GM12878 (cell line): ENCODE data around the gene NLRP6. TPM values are rescaled to one million over a fixed set of nuclear protein-coding genes. Genes with fewer than 3 reads are reported as not detected.

ENCODE experiments used
- DPF2 ChIP-seq: fragments of 450-650 bp; IDR thresholded peaks from 2 replicates; pipeline ENCODE4 v1.6.1; 2017; ENCODE audit warnings: mild to moderate bottlenecking
- HDGF ChIP-seq: fragments of 450-650 bp; IDR thresholded peaks from 2 replicates; pipeline ENCODE4 v1.6.1; 2016; ENCODE audit warnings: antibody characterized with exemption
- MTA2 ChIP-seq: fragments of 450-650 bp; IDR thresholded peaks from 2 replicates; pipeline ENCODE4 v1.6.1; 2016; ENCODE audit warnings: low read depth, mild to moderate bottlenecking, moderate library complexity
- MXI1 ChIP-seq: fragments of 150-350 bp; IDR thresholded peaks from 2 replicates; pipeline ENCODE4 v1.6.1; 2011; ENCODE audit warnings: low read depth, mild to moderate bottlenecking, inconsistent platforms, low read length, improper control_type of control experiment
- SIN3A ChIP-seq: IDR thresholded peaks from 2 replicates; pipeline ENCODE4 v1.6.1; 2012; ENCODE audit warnings: low read depth, low read length, improper control_type of control experiment
- SMAD5 ChIP-seq: IDR thresholded peaks from 2 replicates; pipeline ENCODE4 v1.6.1; 2016; ENCODE audit warnings: antibody characterized with exemption, low read depth
- SRF ChIP-seq, 2 experiments: IDR thresholded peaks; 2 replicates each; pipeline ENCODE4 v1.6.1; 2011; ENCODE audit warnings: low read depth in 2 of 2, low read length in 2 of 2, mild to moderate bottlenecking in 1 of 2, moderate library complexity in 1 of 2
- polyA plus RNA-seq, 11 experiments: library from polyadenylated mRNA; depleted of rRNA in 4 of 11; unstranded in 6 of 11; stranded (reverse) in 5 of 11; fragments of >200 nt; fragmentation: Nextera tagmentation in 4 of 11; fragmentation: Illumina TruSeq in 1 of 11; extraction: Ambion mirVana in 4 of 11; extraction: Trizol in 1 of 11; gene quantifications; 1 replicate in 1 of 11; 2 replicates in 10 of 11; pipeline versions ENCODE4 v1.2.1 to v1.2.3, GENCODE V29; 2011 to 2016; ENCODE audit warnings: inconsistent platforms in 2 of 11, missing spikeins in 2 of 11, low read depth in 1 of 11
- total RNA-seq, 4 experiments: library from RNA; depleted of rRNA in 3 of 4; stranded (reverse); fragments of >200 nt in 3 of 4; fragmentation: Illumina TruSeq in 1 of 4; extraction: Trizol in 1 of 4; gene quantifications; 2 replicates each; pipeline versions ENCODE4 v1.2.1 to v1.2.3, GENCODE V29; 2013 to 2021
- TF ChIP-seq, protein P1 (sequence below): fragments of 450-650 bp; IDR thresholded peaks from 2 replicates; pipeline ENCODE4 v1.6.1; 2018; ENCODE audit warnings: mild to moderate bottlenecking, low read depth, moderate library complexity; ENCODE audit not compliant: partially characterized antibody
- TF ChIP-seq, protein P2 (sequence below): fragments of 450-650 bp; formaldehyde crosslinking; IDR thresholded peaks from 2 replicates; pipeline ENCODE4 v1.4.0; 2022; ENCODE audit warnings: mild to moderate bottlenecking, moderate library complexity

NLRP6 gene
- total and polyA plus RNA-seq, 10 of the 15 experiments (the other 5 are each of a cell fraction or from before 2014, with no cell fraction given) = 0.03 to 0.11 TPM; not detected in 8

DNA sequence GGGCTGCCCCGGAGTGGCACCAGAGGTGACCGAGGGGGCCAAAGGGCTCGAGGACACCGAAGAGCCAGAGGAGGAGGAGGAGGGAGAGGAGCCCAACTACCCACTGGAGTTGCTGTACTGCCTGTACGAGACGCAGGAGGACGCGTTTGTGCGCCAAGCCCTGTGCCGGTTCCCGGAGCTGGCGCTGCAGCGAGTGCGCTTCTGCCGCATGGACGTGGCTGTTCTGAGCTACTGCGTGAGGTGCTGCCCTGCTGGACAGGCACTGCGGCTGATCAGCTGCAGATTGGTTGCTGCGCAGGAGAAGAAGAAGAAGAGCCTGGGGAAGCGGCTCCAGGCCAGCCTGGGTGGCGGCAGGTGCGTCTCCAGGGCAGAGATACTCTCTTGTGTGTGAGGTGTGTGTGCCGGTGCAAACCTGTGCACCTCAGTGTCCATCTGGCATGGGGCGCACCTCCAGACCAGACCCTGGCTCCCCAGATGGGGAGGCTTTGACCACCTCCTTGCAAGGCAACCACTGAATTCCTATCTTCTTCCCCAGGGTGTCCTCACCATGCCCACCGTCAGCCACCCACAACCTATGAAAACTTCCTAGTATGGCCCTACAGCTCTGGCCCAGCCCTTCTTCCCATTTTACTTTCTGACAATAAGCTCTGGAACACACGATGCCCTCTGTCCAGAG is 3.4 kb downstream of the NLRP6 start (continued):
- TF ChIP-seq, protein P1, sequence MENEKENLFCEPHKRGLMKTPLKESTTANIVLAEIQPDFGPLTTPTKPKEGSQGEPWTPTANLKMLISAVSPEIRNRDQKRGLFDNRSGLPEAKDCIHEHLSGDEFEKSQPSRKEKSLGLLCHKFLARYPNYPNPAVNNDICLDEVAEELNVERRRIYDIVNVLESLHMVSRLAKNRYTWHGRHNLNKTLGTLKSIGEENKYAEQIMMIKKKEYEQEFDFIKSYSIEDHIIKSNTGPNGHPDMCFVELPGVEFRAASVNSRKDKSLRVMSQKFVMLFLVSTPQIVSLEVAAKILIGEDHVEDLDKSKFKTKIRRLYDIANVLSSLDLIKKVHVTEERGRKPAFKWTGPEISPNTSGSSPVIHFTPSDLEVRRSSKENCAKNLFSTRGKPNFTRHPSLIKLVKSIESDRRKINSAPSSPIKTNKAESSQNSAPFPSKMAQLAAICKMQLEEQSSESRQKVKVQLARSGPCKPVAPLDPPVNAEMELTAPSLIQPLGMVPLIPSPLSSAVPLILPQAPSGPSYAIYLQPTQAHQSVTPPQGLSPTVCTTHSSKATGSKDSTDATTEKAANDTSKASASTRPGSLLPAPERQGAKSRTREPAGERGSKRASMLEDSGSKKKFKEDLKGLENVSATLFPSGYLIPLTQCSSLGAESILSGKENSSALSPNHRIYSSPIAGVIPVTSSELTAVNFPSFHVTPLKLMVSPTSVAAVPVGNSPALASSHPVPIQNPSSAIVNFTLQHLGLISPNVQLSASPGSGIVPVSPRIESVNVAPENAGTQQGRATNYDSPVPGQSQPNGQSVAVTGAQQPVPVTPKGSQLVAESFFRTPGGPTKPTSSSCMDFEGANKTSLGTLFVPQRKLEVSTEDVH = no peak
- no peak for TF ChIP-seq SRF (IDR thresholded peaks at IDR 0.05; ENCODE audit: low read depth in 2 of 2, low read length in 2 of 2)
- TF ChIP-seq, protein P2, sequence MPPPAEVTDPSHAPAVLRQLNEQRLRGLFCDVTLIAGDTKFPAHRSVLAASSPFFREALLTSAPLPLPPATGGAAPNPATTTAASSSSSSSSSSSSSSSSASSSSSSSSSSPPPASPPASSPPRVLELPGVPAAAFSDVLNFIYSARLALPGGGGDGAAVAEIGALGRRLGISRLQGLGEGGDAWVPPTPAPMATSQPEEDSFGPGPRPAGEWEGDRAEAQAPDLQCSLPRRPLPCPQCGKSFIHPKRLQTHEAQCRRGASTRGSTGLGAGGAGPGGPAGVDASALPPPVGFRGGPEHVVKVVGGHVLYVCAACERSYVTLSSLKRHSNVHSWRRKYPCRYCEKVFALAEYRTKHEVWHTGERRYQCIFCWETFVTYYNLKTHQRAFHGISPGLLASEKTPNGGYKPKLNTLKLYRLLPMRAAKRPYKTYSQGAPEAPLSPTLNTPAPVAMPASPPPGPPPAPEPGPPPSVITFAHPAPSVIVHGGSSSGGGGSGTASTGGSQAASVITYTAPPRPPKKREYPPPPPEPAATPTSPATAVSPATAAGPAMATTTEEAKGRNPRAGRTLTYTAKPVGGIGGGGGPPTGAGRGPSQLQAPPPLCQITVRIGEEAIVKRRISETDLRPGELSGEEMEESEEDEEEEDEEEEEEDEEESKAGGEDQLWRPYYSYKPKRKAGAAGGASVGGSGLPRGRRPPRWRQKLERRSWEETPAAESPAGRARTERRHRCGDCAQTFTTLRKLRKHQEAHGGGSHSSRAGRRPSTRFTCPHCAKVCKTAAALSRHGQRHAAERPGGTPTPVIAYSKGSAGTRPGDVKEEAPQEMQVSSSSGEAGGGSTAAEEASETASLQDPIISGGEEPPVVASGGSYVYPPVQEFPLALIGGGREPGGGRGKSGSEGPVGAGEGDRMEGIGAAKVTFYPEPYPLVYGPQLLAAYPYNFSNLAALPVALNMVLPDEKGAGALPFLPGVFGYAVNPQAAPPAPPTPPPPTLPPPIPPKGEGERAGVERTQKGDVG (CRISPR knock-in tag) = no peak
- no peak for TF ChIP-seq SMAD5
- no peak for TF ChIP-seq DPF2
- TF ChIP-seq SIN3A = no peak
- no peak for TF ChIP-seq MTA2
- TF ChIP-seq HDGF = no peak
- no peak for TF ChIP-seq MXI1
